CD14-positive monocyte (primary cell): ENCODE measurements around the gene JAML. TPM values are rescaled to one million over a fixed set of nuclear protein-coding genes. Genes with fewer than 3 reads are reported as not detected.
A peak's percentile ranks its signal among the peaks of the same experiment; 100 is the strongest.

Source experiments
- DNase-seq, 3 donors: peaks; one replicate each; pipeline ENCODE4 v3.0.0-alpha.2; 2011 to 2022
- H2AFZ ChIP-seq: 2 replicates; pipeline ENCODE4 v1.6.0; 2012; ENCODE audit warnings: mild to moderate bottlenecking, low read depth, low read length, inconsistent platforms; ENCODE audit not compliant: insufficient read depth, poor library complexity, severe bottlenecking
- H3K27ac ChIP-seq, 2 donors: 1 replicate in 1 of 2; 2 replicates in 1 of 2; pipeline ENCODE4 v1.5.1; 2012 to 2013; ENCODE audit warnings: low read length in 2 of 2, control low read depth in 1 of 2, inconsistent platforms in 1 of 2, low read depth in 1 of 2, mild to moderate bottlenecking in 1 of 2
- H3K27me3 ChIP-seq, 2 donors: one replicate each; pipeline versions ENCODE4 v1.6.0 to v1.6.1; 2011 to 2013; ENCODE audit warnings: low read length in 2 of 2; ENCODE audit not compliant: control insufficient read depth in 2 of 2, insufficient read depth in 2 of 2
- H3K36me3 ChIP-seq, 2 donors: replicated peaks in 1 of 2; 1 replicate in 1 of 2; 2 replicates in 1 of 2; pipeline versions ENCODE4 v1.5.1 to v1.6.1; 2012 to 2013; ENCODE audit warnings: low read length in 2 of 2, control low read depth in 1 of 2, inconsistent platforms in 1 of 2, mild to moderate bottlenecking in 1 of 2; ENCODE audit not compliant: insufficient read depth in 2 of 2, control insufficient read depth in 1 of 2
- H3K4me1 ChIP-seq, 2 donors: 1 replicate in 1 of 2; 2 replicates in 1 of 2; pipeline versions ENCODE4 v1.5.1 to v1.6.1; 2012 to 2013; ENCODE audit warnings: low read length in 2 of 2, control low read depth in 1 of 2, inconsistent platforms in 1 of 2, mild to moderate bottlenecking in 1 of 2, moderate library complexity in 1 of 2; ENCODE audit not compliant: insufficient read depth in 2 of 2, control insufficient read depth in 1 of 2
- H3K4me2 ChIP-seq: replicated peaks from 2 replicates; pipeline ENCODE3; 2012; ENCODE audit warnings: low read length, moderate library complexity, mild to moderate bottlenecking; ENCODE audit not compliant: poor library complexity, severe bottlenecking; ENCODE audit errors: extremely low read depth
- H3K4me3 ChIP-seq, 3 experiments: fragments of 200-600 bp in 1 of 3; sonication (generic) in 1 of 3; replicated peaks in 1 of 3; 1 replicate in 2 of 3; 2 replicates in 1 of 3; pipeline ENCODE4 v1.5.1; 2011 to 2013; ENCODE audit warnings: low read length in 3 of 3, mild to moderate bottlenecking in 3 of 3, control low read depth in 2 of 3, low read depth in 2 of 3, inconsistent platforms in 1 of 3, moderate library complexity in 1 of 3
- H3K79me2 ChIP-seq: 2 replicates; pipeline ENCODE4 v1.6.0; 2012; ENCODE audit warnings: mild to moderate bottlenecking, control low read depth, inconsistent platforms, low read length, moderate library complexity; ENCODE audit not compliant: insufficient read depth
- H3K9ac ChIP-seq: 2 replicates; pipeline ENCODE4 v1.6.0; 2017; ENCODE audit warnings: low read length, mild to moderate bottlenecking; ENCODE audit not compliant: insufficient read depth, poor library complexity, severe bottlenecking
- H3K9me3 ChIP-seq, 2 donors: replicated peaks in 1 of 2; 1 replicate in 1 of 2; 2 replicates in 1 of 2; pipeline versions ENCODE4 v1.5.1 to v1.6.1; 2012 to 2013; ENCODE audit warnings: low read length in 2 of 2, control low read depth in 1 of 2; ENCODE audit not compliant: control insufficient read depth in 1 of 2, insufficient read depth in 1 of 2
- H4K20me1 ChIP-seq: 2 replicates; pipeline ENCODE4 v1.6.0; 2012; ENCODE audit warnings: mild to moderate bottlenecking, low read length, control low read depth, moderate library complexity; ENCODE audit not compliant: insufficient read depth
- H3K27ac Mint-ChIP-seq, 7 donors: one replicate each; pipeline ENCODE4 v1.8.0; 2020; ENCODE audit warnings: mild to moderate bottlenecking in 7 of 7, mixed read lengths in 7 of 7, moderate library complexity in 6 of 7, inconsistent platforms in 2 of 7
- H3K27me3 Mint-ChIP-seq, 3 donors: one replicate each; pipeline ENCODE4 v1.8.0; 2021 to 2022; ENCODE audit warnings: low read depth in 3 of 3, mild to moderate bottlenecking in 3 of 3, mixed read lengths in 3 of 3, moderate library complexity in 3 of 3, inconsistent platforms in 1 of 3
- H3K36me3 Mint-ChIP-seq, 2 donors: one replicate each; pipeline ENCODE4 v1.8.0; 2020; ENCODE audit warnings: mixed read lengths in 2 of 2, inconsistent platforms in 1 of 2, mild to moderate bottlenecking in 1 of 2
- H3K4me1 Mint-ChIP-seq: one replicate; pipeline ENCODE4 v1.8.0; 2020; ENCODE audit warnings: mild to moderate bottlenecking, mixed read lengths
- H3K4me3 Mint-ChIP-seq, 2 donors: one replicate each; pipeline ENCODE4 v1.8.0; 2020; ENCODE audit warnings: mild to moderate bottlenecking in 2 of 2, mixed read lengths in 2 of 2, moderate library complexity in 1 of 2
- H3K9me3 Mint-ChIP-seq, 7 donors: one replicate each; pipeline ENCODE4 v1.8.0; 2020 to 2022; ENCODE audit warnings: mixed read lengths in 7 of 7, mild to moderate bottlenecking in 6 of 7, moderate library complexity in 6 of 7, inconsistent platforms in 2 of 7
- WGBS: methylation state at CpG from one replicate; pipeline ENCODE4 v1.1.5; 2013; ENCODE audit warnings: missing lambda C conversion rate; ENCODE audit not compliant: insufficient coverage; 5-methylcytosine and 5-hydroxymethylcytosine counted together
- intact Hi-C, 2 donors: fragments of 100-400 bp; cut with micrococcal nuclease; formaldehyde crosslinking; loops; one replicate each; pipeline versions ENCODE4 v1.15.0 to v1.15.1; 2023
- polyA plus RNA-seq, 3 donors: library from polyadenylated mRNA; depleted of rRNA in 1 of 3; unstranded in 2 of 3; stranded (reverse) in 1 of 3; fragments of 300-500 nt in 2 of 3; fragments of >200 nt in 1 of 3; fragmentation: Illumina TruSeq in 2 of 3; gene quantifications; 1 replicate in 2 of 3; 2 replicates in 1 of 3; pipeline ENCODE4 v1.2.3, GENCODE V29; 2012 to 2021
- TF ChIP-seq, protein P1 (sequence below): fragments of 200-600 bp; IDR thresholded peaks from one replicate; pipeline ENCODE4 v1.8.0; 2022; ENCODE audit warnings: antibody characterized with exemption, mild to moderate bottlenecking

JAML gene
- polyA plus RNA-seq, 3 donors, result 316 to 968 (median 748) TPM

DNA sequence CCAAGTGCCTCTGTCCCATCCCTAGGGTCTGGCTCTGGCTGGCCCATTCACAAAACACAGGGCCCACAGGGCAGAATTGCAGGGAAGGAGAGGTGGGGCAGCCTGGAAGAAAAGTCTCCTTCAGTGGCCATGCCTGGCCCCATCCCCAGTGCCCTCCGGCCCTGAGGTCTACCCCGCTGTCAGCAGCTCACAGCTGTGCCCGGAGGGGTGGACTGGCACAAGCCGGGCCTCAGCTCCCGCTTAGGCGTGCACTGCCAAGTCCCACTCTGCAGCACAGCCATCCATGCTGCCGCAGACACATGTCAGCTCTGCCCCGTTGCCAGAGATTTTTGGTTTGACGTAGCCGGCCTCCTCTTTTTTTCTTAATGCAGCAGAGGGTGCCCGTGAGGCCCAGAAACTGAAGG lies 44.5 kb downstream of the JAML start:
- H2AFZ ChIP-seq, result peak overlapping the region; percentile 73
- WGBS, result 6% methylated on average over 10 of the region's 11 CpGs
- no peaks in the 10 kb centered on the region for H4K20me1 ChIP-seq
- no peak overlapping the region for H3K27ac ChIP-seq
- H3K4me2 ChIP-seq, result peak overlapping the region; percentile 38
- H3K4me3 Mint-ChIP-seq, result peak overlapping the region in 1 of 2 donors; percentile 39
- H3K9me3 Mint-ChIP-seq, result peaks cover 0 to 3% (median 0%) of the 10 kb centered on the region in 7 donors
- H3K9ac ChIP-seq, result no peak overlapping the region
- peak overlapping the region in 1 of 3 experiments; percentile 37 for H3K4me3 ChIP-seq
- peaks cover 58% of the 10 kb centered on the region for H3K4me1 Mint-ChIP-seq
- H3K9me3 ChIP-seq, result no peaks in the 10 kb centered on the region
- peak overlapping the region in 1 of 7 donors; percentile 52 for H3K27ac Mint-ChIP-seq
- intact Hi-C loops, result no loop called here
- no peaks in the 10 kb centered on the region for H3K36me3 Mint-ChIP-seq
- TF ChIP-seq, protein P1, sequence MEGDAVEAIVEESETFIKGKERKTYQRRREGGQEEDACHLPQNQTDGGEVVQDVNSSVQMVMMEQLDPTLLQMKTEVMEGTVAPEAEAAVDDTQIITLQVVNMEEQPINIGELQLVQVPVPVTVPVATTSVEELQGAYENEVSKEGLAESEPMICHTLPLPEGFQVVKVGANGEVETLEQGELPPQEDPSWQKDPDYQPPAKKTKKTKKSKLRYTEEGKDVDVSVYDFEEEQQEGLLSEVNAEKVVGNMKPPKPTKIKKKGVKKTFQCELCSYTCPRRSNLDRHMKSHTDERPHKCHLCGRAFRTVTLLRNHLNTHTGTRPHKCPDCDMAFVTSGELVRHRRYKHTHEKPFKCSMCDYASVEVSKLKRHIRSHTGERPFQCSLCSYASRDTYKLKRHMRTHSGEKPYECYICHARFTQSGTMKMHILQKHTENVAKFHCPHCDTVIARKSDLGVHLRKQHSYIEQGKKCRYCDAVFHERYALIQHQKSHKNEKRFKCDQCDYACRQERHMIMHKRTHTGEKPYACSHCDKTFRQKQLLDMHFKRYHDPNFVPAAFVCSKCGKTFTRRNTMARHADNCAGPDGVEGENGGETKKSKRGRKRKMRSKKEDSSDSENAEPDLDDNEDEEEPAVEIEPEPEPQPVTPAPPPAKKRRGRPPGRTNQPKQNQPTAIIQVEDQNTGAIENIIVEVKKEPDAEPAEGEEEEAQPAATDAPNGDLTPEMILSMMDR, result no peak
- H3K27me3 ChIP-seq, result no peaks in the 10 kb centered on the region
- peak in 2 of 3 donors; percentile 16 to 17 for DNase-seq
- no peaks in the 10 kb centered on the region for H3K79me2 ChIP-seq
- no peaks in the 10 kb centered on the region for H3K36me3 ChIP-seq
- H3K27me3 Mint-ChIP-seq, result peaks cover 2 to 11% (median 11%) of the 10 kb centered on the region in 3 donors
- peaks cover 51 to 57% of the 10 kb centered on the region in 2 donors for H3K4me1 ChIP-seq

DNA sequence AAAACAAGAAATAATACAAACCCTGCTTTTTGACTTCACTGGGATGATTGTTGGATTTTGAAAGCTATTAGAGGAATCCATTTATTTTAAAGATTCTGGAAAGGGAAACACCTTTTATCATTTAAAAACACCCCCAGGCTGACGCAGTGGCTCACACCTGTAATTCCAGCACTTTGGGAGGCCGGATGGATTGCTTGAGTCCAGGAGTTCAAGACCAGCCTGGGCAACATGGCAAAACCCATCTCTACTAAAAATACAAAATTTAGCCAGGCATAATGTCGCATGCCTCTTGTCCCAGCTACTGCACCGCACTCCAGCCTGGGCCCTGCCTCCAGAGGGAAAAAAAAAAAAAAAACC lies 48.1 kb downstream of the JAML start:
- Histone ChIP-seq H2AFZ (no peak overlapping the region), H3K9ac (no peak overlapping the region), H3K27me3 (no peaks in the 10 kb centered on the region), H3K4me1 (peaks cover 34 to 39% of the 10 kb centered on the region in 2 donors), H3K9me3 (no peaks in the 10 kb centered on the region), H3K79me2 (no peaks in the 10 kb centered on the region), H3K27ac (no peak overlapping the region), H3K36me3 (no peaks in the 10 kb centered on the region), H4K20me1 (no peaks in the 10 kb centered on the region), H3K4me3 (no peak overlapping the region), H3K4me2 (no peak overlapping the region)
- WGBS, result 93% methylated on average over 2 of the region's 4 CpGs
- H3K36me3 Mint-ChIP-seq, result no peaks in the 10 kb centered on the region
- peaks cover 0 to 3% (median 0%) of the 10 kb centered on the region in 7 donors for H3K9me3 Mint-ChIP-seq
- H3K27ac Mint-ChIP-seq, result peak overlapping the region in 1 of 7 donors; percentile 10
- peaks cover 45% of the 10 kb centered on the region for H3K4me1 Mint-ChIP-seq
- DNase-seq, result no peak
- peaks cover 4 to 15% (median 11%) of the 10 kb centered on the region in 3 donors for H3K27me3 Mint-ChIP-seq
- TF ChIP-seq, protein P1, result no peak
- H3K4me3 Mint-ChIP-seq, result no peak overlapping the region
- intact Hi-C loops, result no loop called here
